ENCODE data around the gene GPR87.

The GPR87 gene

DNA sequence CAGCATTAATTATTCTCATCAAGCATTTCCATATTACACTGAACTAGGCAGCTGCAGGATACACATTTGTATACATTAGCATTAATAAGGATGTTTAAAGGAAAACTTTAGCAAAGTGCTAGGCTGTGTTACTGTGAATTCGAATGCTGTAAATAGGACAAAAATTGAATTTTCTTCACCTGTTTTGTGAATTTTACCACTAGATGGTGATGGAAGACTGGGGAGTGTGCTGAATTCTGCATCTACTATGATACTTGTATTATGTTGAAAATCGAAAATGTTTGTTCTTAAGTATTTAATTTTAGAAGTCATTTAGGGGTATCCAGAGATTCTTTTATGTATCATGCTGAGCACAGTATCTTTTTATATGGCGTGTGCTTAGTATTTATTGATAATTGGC lies 25.9 kb downstream of the GPR87 start:
- Histone ChIP-seq H3K27me3 (no peaks in the 10 kb centered on the region), H3K4me3 (no peak overlapping the region), H3K9ac (no peak overlapping the region), H3K27ac (no peak overlapping the region), H3K4me2 (no peak overlapping the region), H4K20me1 (no peaks in the 10 kb centered on the region), H3K4me1 (no peaks in the 10 kb centered on the region), H3K9me3 (no peaks in the 10 kb centered on the region), H3K36me3 (no peaks in the 10 kb centered on the region)
- no peak for TF ChIP-seq Cebpa-rat (IDR thresholded peaks at IDR 0.05)

- H3K9me3 ChIP-seq, result no peaks in the 10 kb centered on the region
- no peaks in the 10 kb centered on the region for H3K36me3 ChIP-seq
- no peak overlapping the region for H3K4me3 ChIP-seq
- no peak overlapping the region for H3K9ac ChIP-seq
- no peak overlapping the region for H3K4me2 ChIP-seq
- TF ChIP-seq Cebpa-rat (IDR thresholded peaks at IDR 0.05), result no peak
- H4K20me1 ChIP-seq, result no peaks in the 10 kb centered on the region
- peaks cover 3% of the 10 kb centered on the region for H3K4me1 ChIP-seq
- no peaks in the 10 kb centered on the region for H3K27me3 ChIP-seq
- no peak overlapping the region for H3K27ac ChIP-seq
Observed at GRCh38 chr3:151289445-151289844, 27.2 kb downstream of the GPR87 start.

DNA sequence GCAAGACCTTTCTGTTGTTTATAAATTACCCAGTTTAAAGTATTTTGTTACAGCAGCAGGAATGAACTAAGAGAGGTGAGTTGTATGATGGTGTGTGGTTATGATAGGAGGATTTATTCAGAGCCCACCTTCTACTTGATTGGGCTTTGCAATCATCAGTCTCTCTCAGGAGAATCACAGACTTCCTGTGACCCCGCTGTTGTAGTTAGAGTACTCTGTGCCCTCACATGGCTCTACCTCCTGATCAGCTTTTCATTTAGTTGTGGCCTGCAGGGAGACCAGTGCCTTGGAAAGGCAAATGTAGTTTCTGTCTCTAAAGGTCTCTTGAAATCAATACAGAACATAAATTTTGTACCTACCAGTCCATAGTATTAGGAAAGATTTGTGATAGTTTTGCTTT lies 30.7 kb downstream of the GPR87 start:
- Histone ChIP-seq H3K36me3 (no peaks in the 10 kb centered on the region), H3K9ac (no peak overlapping the region), H4K20me1 (no peaks in the 10 kb centered on the region), H3K4me1 (peaks cover 23% of the 10 kb centered on the region), H3K4me2 (no peak overlapping the region), H3K27me3 (no peaks in the 10 kb centered on the region), H3K9me3 (no peaks in the 10 kb centered on the region), H3K27ac (no peak overlapping the region), H3K4me3 (no peak overlapping the region)
- no peak for TF ChIP-seq Cebpa-rat (IDR thresholded peaks at IDR 0.05)

- no peak overlapping the region for H3K27ac ChIP-seq
Observed at GRCh38 chr3:151283907-151284461, 32.6 kb downstream of the GPR87 start.

DNA sequence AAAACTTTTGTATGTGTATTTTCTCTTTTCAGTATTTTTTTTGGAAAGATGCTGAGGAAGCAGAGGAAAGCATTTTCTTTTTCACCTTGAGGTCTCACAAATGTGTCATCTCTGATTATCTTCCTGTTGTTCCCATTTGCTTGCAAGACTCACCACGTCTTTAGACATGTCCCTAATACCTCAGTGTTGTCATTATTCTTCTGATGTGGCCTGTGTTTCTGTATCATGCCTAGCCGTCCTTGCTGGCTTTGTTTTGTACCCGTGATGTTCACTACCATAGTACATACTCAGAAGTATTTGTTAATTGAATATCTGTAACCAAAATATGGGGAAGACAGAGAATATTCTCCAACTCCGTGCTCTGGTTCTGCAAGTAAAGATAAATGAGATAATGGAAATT lies 33.2 kb downstream of the GPR87 start:
- H3K4me3 ChIP-seq, result no peak overlapping the region
- peaks cover 38% of the 10 kb centered on the region for H3K4me1 ChIP-seq
- no peak overlapping the region for H3K27ac ChIP-seq
- H3K27me3 ChIP-seq, result no peaks in the 10 kb centered on the region
- no peak for TF ChIP-seq Cebpa-rat (IDR thresholded peaks at IDR 0.05)
- no peaks in the 10 kb centered on the region for H3K36me3 ChIP-seq
- no peak overlapping the region for H3K9ac ChIP-seq
- H4K20me1 ChIP-seq, result no peaks in the 10 kb centered on the region
- H3K9me3 ChIP-seq, result no peaks in the 10 kb centered on the region
- peak overlapping the region; percentile 51; the same call in 1 of the 2 replicates for H3K4me2 ChIP-seq

More at GRCh38 chr3:151283907-151284461, 32.6 kb downstream of the GPR87 start:
- H3K4me2 ChIP-seq, result peak overlapping the region; percentile 51
- H3K4me3 ChIP-seq, result no peak overlapping the region
- no peak for TF ChIP-seq Cebpa-rat (IDR thresholded peaks at IDR 0.05)
- no peaks in the 10 kb centered on the region for H3K36me3 ChIP-seq
- peaks cover 32% of the 10 kb centered on the region for H3K4me1 ChIP-seq
- H3K27me3 ChIP-seq, result no peaks in the 10 kb centered on the region
- no peaks in the 10 kb centered on the region for H4K20me1 ChIP-seq
- no peak overlapping the region for H3K9ac ChIP-seq
- no peaks in the 10 kb centered on the region for H3K9me3 ChIP-seq

- Histone ChIP-seq H3K9me3 (no peaks in the 10 kb centered on the region), H3K4me1 (peaks cover 43% of the 10 kb centered on the region)
Observed at GRCh38 chr3:151282921-151283320, 33.7 kb downstream of the GPR87 start.

GRCh38 chr3:151281671-151282324 lies 34.8 kb downstream of the GPR87 start:
- peaks cover 54% of the 10 kb centered on the region for H3K4me1 ChIP-seq
- H3K9ac ChIP-seq, result no peak overlapping the region
- no peak overlapping the region for H3K4me2 ChIP-seq
- no peak for TF ChIP-seq Cebpa-rat (IDR thresholded peaks at IDR 0.05)
- no peak overlapping the region for H3K4me3 ChIP-seq
- H3K9me3 ChIP-seq, result no peaks in the 10 kb centered on the region
- no peaks in the 10 kb centered on the region for H4K20me1 ChIP-seq
- no peaks in the 10 kb centered on the region for H3K27me3 ChIP-seq
- no peak overlapping the region for H3K27ac ChIP-seq
- H3K36me3 ChIP-seq, result no peaks in the 10 kb centered on the region

More at GRCh38 chr3:151282921-151283320, 33.7 kb downstream of the GPR87 start:
- no peak overlapping the region for H3K9ac ChIP-seq
- H4K20me1 ChIP-seq, result no peaks in the 10 kb centered on the region
- no peaks in the 10 kb centered on the region for H3K27me3 ChIP-seq
- H3K4me2 ChIP-seq, result no peak overlapping the region
- no peak for TF ChIP-seq Cebpa-rat (IDR thresholded peaks at IDR 0.05)
- no peak overlapping the region for H3K4me3 ChIP-seq
- H3K36me3 ChIP-seq, result no peaks in the 10 kb centered on the region
- no peak overlapping the region for H3K27ac ChIP-seq

- no peaks in the 10 kb centered on the region for H4K20me1 ChIP-seq
- H3K36me3 ChIP-seq, result no peaks in the 10 kb centered on the region
- no peaks in the 10 kb centered on the region for H3K27me3 ChIP-seq
- peaks cover 69% of the 10 kb centered on the region for H3K4me1 ChIP-seq
- peak within 1 kb of the TSS; percentile 69 for H3K4me2 ChIP-seq
- H3K4me3 ChIP-seq, result no peak within 1 kb of the TSS; the same call in 1 of the 2 replicates
- no peaks in the 10 kb centered on the region for H3K9me3 ChIP-seq
- TF ChIP-seq Cebpa-rat (IDR thresholded peaks at IDR 0.05), result no peak
- H3K27ac ChIP-seq, result peak within 1 kb of the TSS; percentile 50
- H3K9ac ChIP-seq, result 0 out of 2 replicates have a peak within 1 kb of the TSS, but pooled peaks have one; percentile 7
Observed at GRCh38 chr3:151278230-151278629, 38.4 kb downstream of the GPR87 start, which contains the start of gene P2RY14. Gene P2RY14 (minus strand): TSS chr3:151278542. CDS start chr3:151214316, 64,226 bp downstream.

DNA sequence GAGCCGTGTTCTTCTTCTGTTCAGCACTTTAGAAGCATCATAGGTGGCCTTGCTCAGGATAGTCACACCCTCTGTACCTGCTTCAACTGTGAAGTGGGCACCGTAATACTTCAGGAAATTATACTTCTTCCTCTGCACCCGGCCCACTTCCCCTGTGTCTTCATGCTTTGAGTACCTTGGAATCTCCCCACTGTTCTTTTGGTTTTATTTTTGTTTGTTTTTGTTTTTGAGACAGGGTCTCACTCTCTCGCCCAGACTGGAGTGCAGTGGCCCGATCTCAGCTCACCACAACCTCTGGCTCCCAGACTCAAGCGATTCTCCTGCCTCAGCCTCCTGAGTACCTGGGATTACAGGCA lies 40.0 kb downstream of the GPR87 start:
- H3K9ac ChIP-seq, result no peak overlapping the region
- peak overlapping the region; percentile 2; the same call in 1 of the 2 replicates for H3K4me3 ChIP-seq
- peak overlapping the region; percentile 10; the same call in 1 of the 2 replicates for H3K27ac ChIP-seq
- peak overlapping the region; percentile 69 for H3K4me2 ChIP-seq
- no peaks in the 10 kb centered on the region for H3K9me3 ChIP-seq
- no peaks in the 10 kb centered on the region for H3K36me3 ChIP-seq
- H4K20me1 ChIP-seq, result no peaks in the 10 kb centered on the region
- H3K27me3 ChIP-seq, result no peaks in the 10 kb centered on the region
- TF ChIP-seq Cebpa-rat (IDR thresholded peaks at IDR 0.05), result no peak
- H3K4me1 ChIP-seq, result peaks cover 64% of the 10 kb centered on the region

GRCh38 chr3:151276038-151276686 lies 40.5 kb downstream of the GPR87 start:
- H3K4me3 ChIP-seq, result peak overlapping the region; percentile 2; the same call in 1 of the 2 replicates
- H3K27me3 ChIP-seq, result no peaks in the 10 kb centered on the region
- no peaks in the 10 kb centered on the region for H3K9me3 ChIP-seq
- H3K9ac ChIP-seq, result no peak overlapping the region
- no peaks in the 10 kb centered on the region for H4K20me1 ChIP-seq
- no peaks in the 10 kb centered on the region for H3K36me3 ChIP-seq
- peak overlapping the region; percentile 10; the same call in 1 of the 2 replicates for H3K27ac ChIP-seq
- peak overlapping the region; percentile 69 for H3K4me2 ChIP-seq
- peaks cover 62% of the 10 kb centered on the region for H3K4me1 ChIP-seq
- no peak for TF ChIP-seq Cebpa-rat (IDR thresholded peaks at IDR 0.05)
